HepG2 (cell line): ENCODE measurements around the gene C1QTNF6. TPM values are rescaled to one million over a fixed set of nuclear protein-coding genes. Genes with fewer than 3 reads are reported as not detected.

Experiments used
- ATAC-seq: fragments of 200-7000 bp; cut with Tn5 transposase; 3 replicates; pipeline ENCODE4 v1.9.1; 2020; ENCODE audit warnings: mild to moderate bottlenecking, moderate library complexity
- BruUV-seq: library from RNA; stranded (reverse); fragments of 400-500 nt; replicated peaks from 2 replicates; lab custom pipeline; 2021; lab: Mats Ljungman, UMichigan
- CTCF ChIA-PET: fragments of 300-600 bp; formaldehyde crosslinking; extraction: SDS; loops from one replicate; lab custom pipeline; 2021; ENCODE audit warnings: low total read pairs, inconsistent platforms, low intra/inter-chr PET ratio; lab: Yijun Ruan, JAX
- POLR2A ChIA-PET: fragments of 350-600 bp; sonication (Branson Sonifier 250); formaldehyde crosslinking; loops from one replicate; lab custom pipeline; 2020; ENCODE audit warnings: antibody characterized with exemption, inconsistent platforms; lab: Yijun Ruan, JAX
- DNase-seq: peaks from one replicate; pipeline ENCODE4 v3.0.0-alpha.2; 2015; ENCODE audit warnings: low spot score
- FAIRE-seq: peaks from 3 replicates; lab custom pipeline; 2011; peaks lifted over from hg19 to GRCh38; lab: Jason Lieb, UNC
- H2AFZ ChIP-seq: one replicate; pipeline ENCODE4 v1.6.1; 2011; ENCODE audit warnings: low read length, inconsistent platforms
- H3K27ac ChIP-seq: fragments of 300-600 bp; 3 replicates; pipeline ENCODE4 v1.8.0; 2011; ENCODE audit warnings: mixed run types, mild to moderate bottlenecking, mixed read lengths, low read length, inconsistent platforms; ENCODE audit not compliant: insufficient read depth; ENCODE audit errors: extremely low read length
- H3K27me3 ChIP-seq, 2 experiments: fragments of 200-600 bp in 1 of 2; 2 replicates in 1 of 2; 3 replicates in 1 of 2; pipeline versions ENCODE4 v1.6.0 to v1.8.0; 2011; ENCODE audit warnings: low read length in 2 of 2, mild to moderate bottlenecking in 2 of 2, moderate library complexity in 2 of 2, inconsistent platforms in 1 of 2; ENCODE audit not compliant: insufficient read depth in 2 of 2, control insufficient read depth in 1 of 2
- H3K36me3 ChIP-seq, 2 experiments: fragments of 200-600 bp in 1 of 2; replicated peaks in 1 of 2; 2 replicates in 1 of 2; 3 replicates in 1 of 2; pipeline versions ENCODE4 v1.5.1 to v1.8.0; 2011; ENCODE audit warnings: low read length in 2 of 2, inconsistent platforms in 1 of 2; ENCODE audit not compliant: insufficient read depth in 2 of 2, control insufficient read depth in 1 of 2
- H3K4me1 ChIP-seq: 2 replicates; pipeline ENCODE4 v1.5.1; 2012; ENCODE audit warnings: low read length, inconsistent platforms; ENCODE audit not compliant: insufficient read depth
- H3K4me2 ChIP-seq: 2 replicates; pipeline ENCODE4 v1.6.0; 2011; ENCODE audit warnings: low read depth, low read length, inconsistent platforms
- H3K4me3 ChIP-seq, 3 experiments: fragments of 200-600 bp in 1 of 3; sonication (generic), shearing (Covaris generic) in 1 of 3; replicated peaks in 1 of 3; 2 replicates each; pipeline ENCODE4 v1.5.1; 2011 to 2016; ENCODE audit warnings: low read length in 3 of 3, inconsistent platforms in 2 of 3, low read depth in 2 of 3, mild to moderate bottlenecking in 2 of 3, control low read depth in 1 of 3, mixed read lengths in 1 of 3; ENCODE audit not compliant: insufficient read depth in 1 of 3
- H3K79me2 ChIP-seq: one replicate; pipeline ENCODE4 v1.6.1; 2011; ENCODE audit warnings: low read length, inconsistent platforms; ENCODE audit not compliant: insufficient read depth
- H3K9ac ChIP-seq: 2 replicates; pipeline ENCODE4 v1.6.0; 2011; ENCODE audit warnings: mild to moderate bottlenecking, low read depth, low read length, inconsistent platforms; ENCODE audit not compliant: insufficient read depth
- H3K9me3 ChIP-seq: 2 replicates; pipeline ENCODE4 v1.5.1; 2012; ENCODE audit warnings: mild to moderate bottlenecking, low read length
- H4K20me1 ChIP-seq: 2 replicates; pipeline ENCODE4 v1.6.0; 2011; ENCODE audit warnings: inconsistent platforms, mild to moderate bottlenecking, low read length, moderate library complexity; ENCODE audit not compliant: insufficient read depth
- ARHGAP35 ChIP-seq: sonication (generic); formaldehyde crosslinking; IDR thresholded peaks from 2 replicates; pipeline ENCODE4 v1.9.0; 2022; ENCODE audit warnings: mild to moderate bottlenecking, inconsistent platforms, moderate library complexity, missing genetic modification reagents, borderline replicate concordance
- HES4 ChIP-seq: sonication (generic); formaldehyde crosslinking; IDR thresholded peaks from 2 replicates; pipeline ENCODE4 v1.9.0; 2021; ENCODE audit warnings: mild to moderate bottlenecking, missing genetic modification reagents, borderline replicate concordance
- HMG20B ChIP-seq: conservative IDR thresholded peaks from 2 replicates; pipeline ENCODE4 v1.6.1; 2016; ENCODE audit warnings: missing genetic modification reagents, missing compliant biosample characterization
- TBP ChIP-seq: sonication (generic); formaldehyde crosslinking; IDR thresholded peaks from 2 replicates; pipeline ENCODE4 v1.5.0; 2020; ENCODE audit warnings: missing genetic modification reagents
- ZNF260 ChIP-seq: sonication (generic); formaldehyde crosslinking; IDR thresholded peaks from 2 replicates; pipeline ENCODE4 v1.4.0; 2020; ENCODE audit warnings: missing genetic modification reagents, low read depth, mild to moderate bottlenecking, borderline replicate concordance
- ZNF629 ChIP-seq: sonication (generic); formaldehyde crosslinking; conservative IDR thresholded peaks from 2 replicates; pipeline ENCODE4 v1.5.0; 2020; ENCODE audit warnings: missing genetic modification reagents
- ZNF674 ChIP-seq: sonication (generic); formaldehyde crosslinking; IDR thresholded peaks from 2 replicates; pipeline ENCODE4 v1.5.0; 2020; ENCODE audit warnings: low read depth, mild to moderate bottlenecking, missing genetic modification reagents
- ZSCAN25 ChIP-seq: sonication (generic); formaldehyde crosslinking; IDR thresholded peaks from 2 replicates; pipeline ENCODE4 v1.8.0; 2022; ENCODE audit warnings: mild to moderate bottlenecking, missing genetic modification reagents
- WGBS: methylation state at CpG from one replicate; pipeline ENCODE4 v1.1.6; 2017; ENCODE audit warnings: low lambda C conversion rate; 5-methylcytosine and 5-hydroxymethylcytosine counted together
- in situ Hi-C: cut with HindIII; loops from 2 replicates; pipeline ENCODE4 v1.10.0; 2017; ENCODE audit warnings: low pct_unique_long_range_greater_than_20kb; ENCODE audit not compliant: extremely low pct_ligation_motif_present
- intact Hi-C: fragments of 100-400 bp; cut with micrococcal nuclease; formaldehyde crosslinking; loops from one replicate; pipeline ENCODE4 v1.10.0; 2022; ENCODE audit not compliant: unreplicated experiment
- polyA plus RNA-seq, 8 experiments: library from polyadenylated mRNA; depleted of rRNA in 3 of 8; stranded (reverse) in 7 of 8; unstranded in 1 of 8; fragments of >200 nt; fragmentation: Illumina TruSeq in 4 of 8; extraction: Trizol in 4 of 8; gene quantifications; 2 replicates each; pipeline versions ENCODE4 v1.2.1 to v1.2.3, GENCODE V29; 2011 to 2016; ENCODE audit warnings: low read depth in 4 of 8, missing spikeins in 1 of 8, mixed read lengths in 1 of 8; ENCODE audit not compliant: insufficient read depth in 1 of 8
- total RNA-seq, 5 experiments: library from RNA; depleted of rRNA; stranded (reverse); fragments of >200 nt; fragmentation: Illumina TruSeq; extraction: Trizol; gene quantifications; 2 replicates each; pipeline ENCODE4 v1.2.3, GENCODE V29; 2016; ENCODE audit warnings: low read depth in 1 of 5

Gene C1QTNF6
- total and polyA plus RNA-seq, 2 of the 13 experiments (the other 11 are each of a cell fraction or from before 2014, with no cell fraction given) = 2.7 to 6.9 TPM

DNA sequence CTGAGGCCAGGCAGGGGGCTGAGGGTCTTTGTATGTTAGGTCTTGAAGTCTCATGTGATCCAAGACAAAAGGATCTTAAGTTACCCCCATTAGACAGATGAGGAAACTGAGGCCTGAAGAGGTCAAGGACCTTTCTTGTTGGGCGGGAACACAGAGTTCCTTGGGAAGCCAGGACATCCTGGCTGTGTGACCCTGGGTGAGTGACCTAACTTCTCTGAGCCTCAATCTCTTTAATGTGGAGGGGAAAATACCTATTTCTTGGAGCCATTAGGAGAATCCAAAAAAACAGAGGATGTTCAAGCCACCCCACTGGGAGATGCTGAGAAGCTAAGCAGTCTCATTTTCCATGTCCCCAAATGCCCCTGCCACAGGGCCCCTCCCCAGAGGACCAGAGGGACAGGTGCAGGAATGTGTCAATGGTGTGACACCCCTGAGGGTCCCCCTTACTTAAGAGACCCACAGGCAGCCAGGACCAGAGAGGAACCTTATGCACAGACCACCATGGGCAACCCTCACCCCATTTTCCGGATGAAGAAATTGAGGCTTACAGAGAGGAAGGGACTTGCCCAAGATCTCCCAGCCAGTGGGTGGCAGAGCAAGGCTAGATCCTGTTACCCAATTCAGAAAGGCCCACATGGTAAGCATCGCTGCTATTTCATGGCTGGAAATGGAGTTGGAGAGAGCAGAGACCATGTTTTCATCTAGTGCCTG lies 48.0 kb upstream of the C1QTNF6 start:
- ChIA-PET POLR2A (no interaction called here), CTCF (no interaction called here)
- Histone ChIP-seq H4K20me1 (no peaks in the 10 kb centered on the region), H3K79me2 (no peaks in the 10 kb centered on the region), H3K4me1 (peaks cover 6% of the 10 kb centered on the region), H3K27ac (no peak overlapping the region), H3K4me2 (no peak overlapping the region), H3K9ac (no peak overlapping the region), H2AFZ (no peak overlapping the region), H3K36me3 (no peaks in the 10 kb centered on the region), H3K4me3 (no peak overlapping the region)
- in situ Hi-C loops (no loop called here), intact Hi-C loops (no loop called here)
- ATAC-seq = no peak
- no peak for FAIRE-seq
- DNase-seq = no peak
- BruUV-seq = no TSS peak
- WGBS = 38% methylated on average over 3 of the region's 3 CpGs
- TF ChIP-seq ZNF629 (CRISPR knock-in tag) (peak; percentile 48), ZSCAN25 (CRISPR knock-in tag) (no peak)
- TF ChIP-seq, all 625 proteins: peak for 1
- no peaks in the 10 kb centered on the region for H3K9me3 ChIP-seq
- H3K27me3 ChIP-seq = peaks cover 4 to 24% of the 10 kb centered on the region in 2 experiments; a peak in 3 of 5 replicates

DNA sequence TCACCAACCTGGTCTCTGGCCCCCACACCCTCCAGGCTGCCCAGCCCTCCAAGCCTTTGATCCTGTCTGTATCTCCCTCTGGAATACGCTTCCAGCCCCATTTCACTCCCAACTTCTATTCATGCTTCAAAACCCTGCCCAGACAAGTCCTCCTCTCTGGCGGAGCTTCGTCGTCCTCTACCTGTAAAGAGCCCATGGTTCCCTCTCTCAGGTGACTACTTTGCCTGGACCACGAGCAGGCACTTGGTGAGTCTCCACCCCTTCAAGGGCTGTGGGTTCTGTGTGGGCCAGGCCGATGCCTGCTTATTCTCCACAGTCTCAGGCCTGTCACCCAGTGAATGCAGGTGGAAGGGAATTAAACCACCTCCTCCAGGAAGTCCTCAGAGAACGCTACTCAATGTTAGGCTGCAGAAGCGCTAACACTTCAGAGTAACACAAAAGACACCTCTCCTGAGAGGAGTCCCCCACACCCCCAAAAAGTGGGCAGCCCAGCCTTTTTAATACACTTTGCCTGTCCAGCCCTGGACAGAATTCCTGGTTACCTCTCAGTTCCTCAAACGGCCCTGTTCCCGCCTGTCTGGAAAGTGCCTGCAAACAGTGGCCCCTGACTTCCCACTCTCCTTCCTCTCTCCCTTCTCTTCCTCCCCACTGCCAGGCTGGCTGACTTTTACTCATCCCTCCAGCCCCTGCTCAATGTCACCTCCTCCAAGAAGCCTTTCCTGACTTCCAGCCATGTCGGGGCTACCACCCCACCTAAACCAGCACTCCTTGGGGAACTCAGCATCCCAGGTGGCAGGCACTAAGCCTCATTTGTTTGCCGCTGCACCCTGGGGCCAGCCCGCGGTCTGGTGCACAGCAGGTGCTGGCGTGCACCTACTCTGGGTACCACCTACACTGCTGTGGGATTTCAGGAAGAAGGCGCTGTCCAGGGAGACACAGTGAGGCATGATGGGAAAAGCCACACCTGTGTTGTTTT lies 47.0 kb upstream of the C1QTNF6 start:
- H3K4me3 ChIP-seq = no peak overlapping the region
- TF ChIP-seq ARHGAP35 (CRISPR knock-in tag) (no peak), ZNF260 (CRISPR knock-in tag) (no peak), HES4 (CRISPR knock-in tag) (no peak), TBP (CRISPR knock-in tag) (no peak), HMG20B (CRISPR knock-in tag) (no peak), ZNF674 (CRISPR knock-in tag) (no peak)
- TF ChIP-seq, all 625 proteins: peak for 0
- no peak overlapping the region for H2AFZ ChIP-seq
- intact Hi-C loops (no loop called here), in situ Hi-C loops (no loop called here)
- FAIRE-seq (no peak), DNase-seq (no peak), ATAC-seq (no peak)
- 47% methylated on average over 13 of the region's 16 CpGs for WGBS
- no peak overlapping the region for H3K27ac ChIP-seq
- H3K9ac ChIP-seq = no peak overlapping the region
- peaks cover 15% of the 10 kb centered on the region for H3K4me1 ChIP-seq
- peaks cover 4 to 20% of the 10 kb centered on the region in 2 experiments; a peak in 3 of 5 replicates for H3K27me3 ChIP-seq
- POLR2A ChIA-PET = no interaction called here
- no peak overlapping the region for H3K4me2 ChIP-seq
- no peaks in the 10 kb centered on the region for H3K79me2 ChIP-seq
- H3K36me3 ChIP-seq = no peaks in the 10 kb centered on the region; a peak in 1 of 5 replicates
- no peaks in the 10 kb centered on the region for H3K9me3 ChIP-seq
- CTCF ChIA-PET = no interaction called here
- BruUV-seq = no TSS peak
- H4K20me1 ChIP-seq = no peaks in the 10 kb centered on the region
